ENCODE results near the gene PHYH. TPM values are rescaled to one million over a fixed set of nuclear protein-coding genes. Genes with fewer than 3 reads are reported as not detected.

PHYH gene
- total and polyA plus RNA-seq, 4 donors, result 45.4 to 139 (median 86.8) TPM

GRCh38 chr10:13309792-13310191 lies 9.9 kb upstream of the PHYH start:
- WGBS, result 97% methylated on average over 2 of the region's 2 CpGs
- DNase-seq (ENCODE audit: low spot score), result no peak
- H3K9ac ChIP-seq (ENCODE audit: low read depth in 1 of 2, low read length in 2 of 2), result no peak overlapping the region
- H3K9me3 ChIP-seq (ENCODE audit: control insufficient read depth in 4 of 4, low read length in 3 of 4), result no peaks in the 10 kb centered on the region
- no peak overlapping the region for H3K4me3 ChIP-seq (ENCODE audit: low read depth in 1 of 3, low read length in 3 of 3)
- H3K36me3 ChIP-seq (ENCODE audit: control insufficient read depth in 4 of 4, insufficient read depth in 3 of 4, low read depth in 1 of 4, low read length in 3 of 4), result peaks cover 0 to 3% (median 0%) of the 10 kb centered on the region in 4 donors
- TF ChIP-seq HNF4A (conservative IDR thresholded peaks at IDR 0.05) (no peak), ATF3 (IDR thresholded peaks at IDR 0.05) (no peak), MAX (IDR thresholded peaks at IDR 0.05) (no peak), RXRA (IDR thresholded peaks at IDR 0.05) (no peak), EGR1 (IDR thresholded peaks at IDR 0.05; ENCODE audit: low read depth in 2 of 2) (no peak), ZBTB33 (IDR thresholded peaks at IDR 0.05) (no peak), FOXA2 (IDR thresholded peaks at IDR 0.05) (no peak), GABPA (IDR thresholded peaks at IDR 0.05 in 1 of 2, conservative IDR thresholded peaks at IDR 0.05 in 1 of 2) (no peak), CTCF (IDR thresholded peaks at IDR 0.05; ENCODE audit: low read depth, low read length, missing input control) (no peak), FOXA1 (IDR thresholded peaks at IDR 0.05) (no peak), TAF1 (conservative IDR thresholded peaks at IDR 0.05) (no peak), NR2F2 (IDR thresholded peaks at IDR 0.05) (no peak), SP1 (IDR thresholded peaks at IDR 0.05) (no peak), HNF4G (IDR thresholded peaks at IDR 0.05) (no peak)
- TF ChIP-seq, protein P1, sequence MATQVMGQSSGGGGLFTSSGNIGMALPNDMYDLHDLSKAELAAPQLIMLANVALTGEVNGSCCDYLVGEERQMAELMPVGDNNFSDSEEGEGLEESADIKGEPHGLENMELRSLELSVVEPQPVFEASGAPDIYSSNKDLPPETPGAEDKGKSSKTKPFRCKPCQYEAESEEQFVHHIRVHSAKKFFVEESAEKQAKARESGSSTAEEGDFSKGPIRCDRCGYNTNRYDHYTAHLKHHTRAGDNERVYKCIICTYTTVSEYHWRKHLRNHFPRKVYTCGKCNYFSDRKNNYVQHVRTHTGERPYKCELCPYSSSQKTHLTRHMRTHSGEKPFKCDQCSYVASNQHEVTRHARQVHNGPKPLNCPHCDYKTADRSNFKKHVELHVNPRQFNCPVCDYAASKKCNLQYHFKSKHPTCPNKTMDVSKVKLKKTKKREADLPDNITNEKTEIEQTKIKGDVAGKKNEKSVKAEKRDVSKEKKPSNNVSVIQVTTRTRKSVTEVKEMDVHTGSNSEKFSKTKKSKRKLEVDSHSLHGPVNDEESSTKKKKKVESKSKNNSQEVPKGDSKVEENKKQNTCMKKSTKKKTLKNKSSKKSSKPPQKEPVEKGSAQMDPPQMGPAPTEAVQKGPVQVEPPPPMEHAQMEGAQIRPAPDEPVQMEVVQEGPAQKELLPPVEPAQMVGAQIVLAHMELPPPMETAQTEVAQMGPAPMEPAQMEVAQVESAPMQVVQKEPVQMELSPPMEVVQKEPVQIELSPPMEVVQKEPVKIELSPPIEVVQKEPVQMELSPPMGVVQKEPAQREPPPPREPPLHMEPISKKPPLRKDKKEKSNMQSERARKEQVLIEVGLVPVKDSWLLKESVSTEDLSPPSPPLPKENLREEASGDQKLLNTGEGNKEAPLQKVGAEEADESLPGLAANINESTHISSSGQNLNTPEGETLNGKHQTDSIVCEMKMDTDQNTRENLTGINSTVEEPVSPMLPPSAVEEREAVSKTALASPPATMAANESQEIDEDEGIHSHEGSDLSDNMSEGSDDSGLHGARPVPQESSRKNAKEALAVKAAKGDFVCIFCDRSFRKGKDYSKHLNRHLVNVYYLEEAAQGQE (IDR thresholded peaks at IDR 0.05), result no peak
- H3K27me3 ChIP-seq (ENCODE audit: control insufficient read depth in 4 of 4, insufficient read depth in 4 of 4, low read length in 3 of 4), result no peaks in the 10 kb centered on the region
- no peak overlapping the region for H3K27ac ChIP-seq (ENCODE audit: low read depth in 1 of 2, low read length in 2 of 2)
- H3K4me1 ChIP-seq (ENCODE audit: control insufficient read depth in 4 of 4, insufficient read depth in 4 of 4, low read length in 3 of 4), result no peaks in the 10 kb centered on the region

- H3K4me1 ChIP-seq (ENCODE audit: control insufficient read depth in 4 of 4, insufficient read depth in 4 of 4, low read length in 3 of 4), result no peaks in the 10 kb centered on the region
- TF ChIP-seq FOXA2 (IDR thresholded peaks at IDR 0.05) (no peak), NR2F2 (IDR thresholded peaks at IDR 0.05) (no peak), HNF4A (conservative IDR thresholded peaks at IDR 0.05) (no peak)
- H3K9me3 ChIP-seq (ENCODE audit: control insufficient read depth in 4 of 4, low read length in 3 of 4), result no peaks in the 10 kb centered on the region
- H3K9ac ChIP-seq (ENCODE audit: low read depth in 1 of 2, low read length in 2 of 2), result no peak overlapping the region
- no peak for DNase-seq (ENCODE audit: low spot score)
- 78% methylated on average over 6 of the region's 6 CpGs for WGBS
- H3K27ac ChIP-seq (ENCODE audit: low read depth in 1 of 2, low read length in 2 of 2), result no peak overlapping the region
- peaks cover 0 to 3% (median 0%) of the 10 kb centered on the region in 4 donors for H3K36me3 ChIP-seq (ENCODE audit: control insufficient read depth in 4 of 4, insufficient read depth in 3 of 4, low read depth in 1 of 4, low read length in 3 of 4)
- H3K4me3 ChIP-seq (ENCODE audit: low read depth in 1 of 3, low read length in 3 of 3), result no peak overlapping the region
- no peaks in the 10 kb centered on the region for H3K27me3 ChIP-seq (ENCODE audit: control insufficient read depth in 4 of 4, insufficient read depth in 4 of 4, low read length in 3 of 4)
Measured at GRCh38 chr10:13308096-13308495, 8.2 kb upstream of the PHYH start.

All from liver (tissue), 9 donors.